Left renal pelvis (tissue), 4 donors: Measurements from ENCODE around the gene MYH7. TPM values are rescaled to one million over a fixed set of nuclear protein-coding genes. Genes with fewer than 3 reads are reported as not detected.
"Not testable (repeated sequence)": the region's sequence is repeated elsewhere in the genome, so short reads cannot be mapped to it uniquely, and the experiment has no call there.

Source experiments
- DNase-seq, 4 donors: peaks; one replicate each; pipeline ENCODE4 v3.0.0-alpha.2; 2013; ENCODE audit warnings: low read depth in 4 of 4, low spot score in 3 of 4
- polyA plus RNA-seq, 4 donors: library from polyadenylated mRNA; unstranded; fragments of 120-200 nt; gene quantifications; one replicate each; pipeline ENCODE4 v1.2.1, GENCODE V29; 2013; ENCODE audit not compliant: insufficient read length in 4 of 4

MYH7 gene
- polyA plus RNA-seq, 4 donors: 0.10 to 0.30 (median 0.21) TPM

GRCh38 chr14:23389396-23389795 is 46.1 kb downstream of the MYH7 start:
- DNase-seq: no peak

GRCh38 chr14:23388996-23389395 is 46.5 kb downstream of the MYH7 start:
- DNase-seq: no peak

GRCh38 chr14:23387916-23388882 is 47.3 kb downstream of the MYH7 start:
- DNase-seq: no peak

- DNase-seq: no peak
Observed at GRCh38 chr14:23386999-23387398, 48.5 kb downstream of the MYH7 start.

- DNase-seq: not testable (repeated sequence)
Observed at GRCh38 chr14:23386266-23386657, 49.2 kb downstream of the MYH7 start.

- DNase-seq: no peak
Observed at GRCh38 chr14:23385642-23386265, 49.7 kb downstream of the MYH7 start.

GRCh38 chr14:23385244-23385641 is 50.2 kb downstream of the MYH7 start:
- DNase-seq: no peak

GRCh38 chr14:23384364-23385080 is 50.9 kb downstream of the MYH7 start:
- no peak for DNase-seq

- DNase-seq: no peak
Observed at GRCh38 chr14:23382731-23383440, 52.6 kb downstream of the MYH7 start.

GRCh38 chr14:23382276-23382675 is 53.2 kb downstream of the MYH7 start:
- DNase-seq: no peak

- no peak for DNase-seq
Observed at GRCh38 chr14:23381871-23382270, 53.6 kb downstream of the MYH7 start.

GRCh38 chr14:23380976-23381375 is 54.5 kb downstream of the MYH7 start:
- DNase-seq: no peak

- DNase-seq: no peak
Observed at GRCh38 chr14:23380197-23380914, 55.1 kb downstream of the MYH7 start.

- DNase-seq: peak in 1 of 4 donors; percentile 20
Observed at GRCh38 chr14:23379366-23380196, 55.9 kb downstream of the MYH7 start.

- no peak for DNase-seq
Observed at GRCh38 chr14:23378612-23379220, 56.7 kb downstream of the MYH7 start.

- DNase-seq: no peak
Observed at GRCh38 chr14:23377573-23378563, 57.6 kb downstream of the MYH7 start.

- DNase-seq: no peak
Observed at GRCh38 chr14:23377198-23377550, 58.3 kb downstream of the MYH7 start.
